A549 (cell line): ENCODE measurements around the gene HMGCLL1. TPM values are rescaled to one million over a fixed set of nuclear protein-coding genes. Genes with fewer than 3 reads are reported as not detected.

Experiments
- ATAC-seq, 2 experiments: fragments of 200-7000 bp in 1 of 2; fragments of >200 bp in 1 of 2; cut with Nextera tagmentation in 1 of 2; cut with Tn5 transposase in 1 of 2; 3 replicates each; pipeline versions ENCODE4 v1.8.0 to v1.9.1; 2018 to 2020; ENCODE audit warnings: mild to moderate bottlenecking in 1 of 2, moderate library complexity in 1 of 2
- CTCF ChIA-PET: fragments of 300-600 bp; sonication (Branson Sonifier 250); formaldehyde crosslinking; extraction: SDS; loops from one replicate; lab custom pipeline; 2021; ENCODE audit warnings: antibody characterized with exemption, inconsistent platforms; lab: Yijun Ruan, JAX
- POLR2A ChIA-PET: fragments of 350-600 bp; formaldehyde crosslinking; extraction: SDS; loops from one replicate; lab custom pipeline; 2021; ENCODE audit warnings: antibody characterized with exemption, inconsistent platforms; lab: Yijun Ruan, JAX
- DNase-seq, 2 experiments: peaks; one replicate each; pipeline versions ENCODE4 v3.0.0 to v3.0.0-alpha.2; 2011 to 2016; ENCODE audit warnings: low read depth in 1 of 2, low spot score in 1 of 2
- FAIRE-seq: peaks from 2 replicates; lab custom pipeline; 2011; peaks lifted over from hg19 to GRCh38; lab: Jason Lieb, UNC
- H3K27ac ChIP-seq, 2 experiments: fragments of >200 bp; sonication (Bioruptor Twin); formaldehyde crosslinking; 3 replicates each; pipeline ENCODE4 v1.5.1; 2016 to 2017
- H3K4me1 ChIP-seq: fragments of >200 bp; sonication (Bioruptor Twin); formaldehyde crosslinking; 3 replicates; pipeline ENCODE4 v1.6.1; 2016
- H3K4me2 ChIP-seq: fragments of >200 bp; sonication (Bioruptor Twin); formaldehyde crosslinking; 3 replicates; pipeline ENCODE4 v1.6.1; 2016
- H3K4me3 ChIP-seq: fragments of >200 bp; sonication (Bioruptor Twin); formaldehyde crosslinking; 3 replicates; pipeline ENCODE4 v1.5.1; 2016
- H3K9me3 ChIP-seq: fragments of >200 bp; sonication (Bioruptor Twin); formaldehyde crosslinking; 3 replicates; pipeline ENCODE4 v1.6.1; 2016
- BHLHE40 ChIP-seq: IDR thresholded peaks from 2 replicates; pipeline ENCODE4 v1.6.1; 2012; ENCODE audit warnings: low read depth, low read length, inconsistent platforms
- CBX8 ChIP-seq: fragments of 200-600 bp; sonication (generic); IDR thresholded peaks from 2 replicates; pipeline ENCODE4 v1.6.1; 2016
- CHD2 ChIP-seq: fragments of 150-350 bp; IDR thresholded peaks from 2 replicates; pipeline ENCODE4 v1.6.1; 2014; ENCODE audit warnings: low read length; ENCODE audit not compliant: partially characterized antibody
- CHD4 ChIP-seq: fragments of 200-600 bp; sonication (generic); IDR thresholded peaks from 2 replicates; pipeline ENCODE4 v1.6.1; 2016; ENCODE audit warnings: antibody characterized with exemption, mild to moderate bottlenecking, borderline replicate concordance
- EP300 ChIP-seq, 2 experiments: fragments of >200 bp; sonication (Bioruptor Twin); formaldehyde crosslinking; IDR thresholded peaks; 2 replicates in 1 of 2; 3 replicates in 1 of 2; pipeline ENCODE4 v1.6.1; 2016 to 2017
- ESRRA ChIP-seq: fragments of 150-350 bp; IDR thresholded peaks from 2 replicates; pipeline ENCODE4 v1.6.1; 2014; ENCODE audit warnings: mild to moderate bottlenecking, low read length, borderline replicate concordance
- FOSB ChIP-seq: fragments of 250-450 bp; sonication (Bioruptor Pico); IDR thresholded peaks from 2 replicates; pipeline ENCODE4 v1.5.0; 2020; ENCODE audit warnings: mild to moderate bottlenecking, moderate library complexity
- GATA3 ChIP-seq: IDR thresholded peaks from 2 replicates; pipeline ENCODE4 v1.6.1; 2012; ENCODE audit warnings: borderline replicate concordance
- HEYL ChIP-seq: fragments of 250-450 bp; sonication (Bioruptor Pico); IDR thresholded peaks from 2 replicates; pipeline ENCODE4 v1.8.0; 2021; ENCODE audit warnings: mild to moderate bottlenecking, moderate library complexity
- HOXB5 ChIP-seq: fragments of 250-450 bp; sonication (Bioruptor Pico); IDR thresholded peaks from 2 replicates; pipeline ENCODE4 v1.5.0; 2020; ENCODE audit warnings: mild to moderate bottlenecking, moderate library complexity
- MAFK ChIP-seq: fragments of 450-650 bp; IDR thresholded peaks from 2 replicates; pipeline ENCODE4 v1.6.1; 2014; ENCODE audit not compliant: partially characterized antibody
- NFE2L2 ChIP-seq: fragments of 150-350 bp; conservative IDR thresholded peaks from 2 replicates; pipeline ENCODE4 v1.6.1; 2014; ENCODE audit warnings: low read length
- RAD21 ChIP-seq, 2 experiments: fragments of >200 bp in 1 of 2; sonication (Bioruptor Twin) in 1 of 2; formaldehyde crosslinking in 1 of 2; IDR thresholded peaks in 1 of 2; conservative IDR thresholded peaks in 1 of 2; 2 replicates in 1 of 2; 3 replicates in 1 of 2; pipeline ENCODE4 v1.6.1; 2012 to 2018; ENCODE audit warnings: inconsistent platforms in 1 of 2
- REST ChIP-seq: fragments of 200-600 bp; sonication (generic); IDR thresholded peaks from 2 replicates; pipeline ENCODE4 v1.6.1; 2016; ENCODE audit warnings: antibody characterized with exemption, mild to moderate bottlenecking, moderate library complexity
- SMC3 ChIP-seq: fragments of >200 bp; sonication (Bioruptor Twin); formaldehyde crosslinking; IDR thresholded peaks from 3 replicates; pipeline ENCODE4 v1.6.1; 2018; ENCODE audit warnings: inconsistent platforms
- USF2 ChIP-seq: fragments of 450-650 bp; IDR thresholded peaks from 2 replicates; pipeline ENCODE4 v1.6.1; 2014; ENCODE audit warnings: antibody characterized with exemption
- ZSCAN20 ChIP-seq: fragments of 250-450 bp; sonication (Bioruptor Pico); IDR thresholded peaks from 2 replicates; pipeline ENCODE4 v1.8.0; 2022; ENCODE audit warnings: mild to moderate bottlenecking, moderate library complexity
- WGBS: methylation state at CpG from one replicate; pipeline ENCODE4 v1.1.6; 2017; ENCODE audit errors: missing lambda C conversion rate; 5-methylcytosine and 5-hydroxymethylcytosine counted together
- polyA plus RNA-seq, 4 experiments: library from polyadenylated mRNA; depleted of rRNA in 3 of 4; stranded (reverse); fragments of >200 nt; fragmentation: RNase III in 1 of 4; extraction: RNeasy Plus Mini Kit Qiagen cat#74134 plus additional on column Dnase treatment in 1 of 4; gene quantifications; 2 replicates in 3 of 4; 3 replicates in 1 of 4; pipeline ENCODE4 v1.2.3, GENCODE V29; 2011 to 2017
- TF ChIP-seq, protein P1 (sequence below): IDR thresholded peaks from 2 replicates; pipeline ENCODE4 v1.6.1; 2012; ENCODE audit warnings: low read depth, borderline replicate concordance
- TF ChIP-seq, protein P2 (sequence below): fragments of 250-450 bp; sonication (Bioruptor Pico); IDR thresholded peaks from 2 replicates; pipeline ENCODE4 v1.5.0; 2021; ENCODE audit warnings: mild to moderate bottlenecking, moderate library complexity, borderline replicate concordance

Gene HMGCLL1
- polyA plus RNA-seq, 2 of the 4 experiments (the other 2 are of a cell fraction) = 0.28 to 0.78 TPM

DNA sequence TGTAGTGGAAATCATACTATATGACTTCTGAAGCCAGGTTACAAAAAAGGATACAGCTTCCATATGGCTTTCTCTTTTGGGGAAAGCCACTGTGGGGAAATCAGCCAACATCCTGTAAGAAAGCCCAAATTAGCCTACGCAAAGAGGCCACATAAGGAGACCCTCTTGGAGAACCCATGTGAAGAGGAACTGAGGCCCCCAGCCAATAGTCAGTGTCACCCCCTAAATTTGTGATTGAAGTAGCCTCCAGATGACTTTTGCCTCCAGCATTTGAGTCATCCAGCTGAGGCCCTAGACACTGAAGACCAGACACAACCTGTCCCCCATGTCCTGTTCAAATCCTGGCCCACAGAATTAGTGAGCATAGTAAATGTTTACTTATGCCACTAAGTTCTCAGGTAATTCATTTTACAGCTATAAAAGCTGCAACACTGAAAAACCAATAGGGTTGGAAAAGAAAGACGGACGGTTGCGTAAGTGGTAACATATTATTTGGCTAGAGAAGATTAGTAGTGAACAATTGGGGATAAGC, 60.4 kb downstream of the HMGCLL1 start:
- CTCF ChIA-PET = interaction anchor here (0.6 to 1.4 kb wide), 3 partner anchors 10 to 133 kb away, joined by 3 to 5 read pairs (median 4); no protein-coding TSS in a partner anchor
- FAIRE-seq = no peak

GRCh38 chr6:55516736-55517135, 62.3 kb downstream of the HMGCLL1 start:
- ChIA-PET CTCF (no interaction called here), POLR2A (no interaction called here)
- H3K9me3 ChIP-seq = no peaks in the 10 kb centered on the region
- ATAC-seq = no peak
- H3K4me2 ChIP-seq = no peak overlapping the region
- H3K4me1 ChIP-seq = no peaks in the 10 kb centered on the region
- TF ChIP-seq CHD4 (no peak), USF2 (no peak), NFE2L2 (no peak), ZSCAN20 (CRISPR knock-in tag) (no peak), RAD21 (conservative IDR thresholded peaks at IDR 0.05 in 1 of 2, IDR thresholded peaks at IDR 0.05 in 1 of 2) (no peak), REST (no peak), CBX8 (no peak), SMC3 (no peak), HEYL (CRISPR knock-in tag) (no peak), EP300 (IDR thresholded peaks at IDR 0.05) (no peak), MAFK (no peak), GATA3 (no peak), HOXB5 (CRISPR knock-in tag) (no peak), CHD2 (no peak), FOSB (CRISPR knock-in tag) (no peak)
- TF ChIP-seq, protein P1, sequence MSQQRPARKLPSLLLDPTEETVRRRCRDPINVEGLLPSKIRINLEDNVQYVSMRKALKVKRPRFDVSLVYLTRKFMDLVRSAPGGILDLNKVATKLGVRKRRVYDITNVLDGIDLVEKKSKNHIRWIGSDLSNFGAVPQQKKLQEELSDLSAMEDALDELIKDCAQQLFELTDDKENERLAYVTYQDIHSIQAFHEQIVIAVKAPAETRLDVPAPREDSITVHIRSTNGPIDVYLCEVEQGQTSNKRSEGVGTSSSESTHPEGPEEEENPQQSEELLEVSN = no peak
- TF ChIP-seq, protein P2, sequence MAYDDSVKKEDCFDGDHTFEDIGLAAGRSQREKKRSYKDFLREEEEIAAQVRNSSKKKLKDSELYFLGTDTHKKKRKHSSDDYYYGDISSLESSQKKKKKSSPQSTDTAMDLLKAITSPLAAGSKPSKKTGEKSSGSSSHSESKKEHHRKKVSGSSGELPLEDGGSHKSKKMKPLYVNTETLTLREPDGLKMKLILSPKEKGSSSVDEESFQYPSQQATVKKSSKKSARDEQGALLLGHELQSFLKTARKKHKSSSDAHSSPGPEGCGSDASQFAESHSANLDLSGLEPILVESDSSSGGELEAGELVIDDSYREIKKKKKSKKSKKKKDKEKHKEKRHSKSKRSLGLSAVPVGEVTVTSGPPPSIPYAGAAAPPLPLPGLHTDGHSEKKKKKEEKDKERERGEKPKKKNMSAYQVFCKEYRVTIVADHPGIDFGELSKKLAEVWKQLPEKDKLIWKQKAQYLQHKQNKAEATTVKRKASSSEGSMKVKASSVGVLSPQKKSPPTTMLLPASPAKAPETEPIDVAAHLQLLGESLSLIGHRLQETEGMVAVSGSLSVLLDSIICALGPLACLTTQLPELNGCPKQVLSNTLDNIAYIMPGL (CRISPR knock-in tag) = no peak
- no peak for FAIRE-seq
- WGBS = 51% methylated on average over 1 of the region's 1 CpG
- H3K4me3 ChIP-seq = no peak overlapping the region
- no peak for DNase-seq
- H3K27ac ChIP-seq = no peak overlapping the region

More for the DNA sequence above, 60.4 kb downstream of the HMGCLL1 start:
- no peak overlapping the region for H3K4me2 ChIP-seq
- H3K27ac ChIP-seq = no peak overlapping the region
- no peak overlapping the region for H3K4me3 ChIP-seq
- no peaks in the 10 kb centered on the region for H3K4me1 ChIP-seq
- POLR2A ChIA-PET = no interaction called here
- WGBS = 92% methylated on average over 4 of the region's 4 CpGs
- no peak for ATAC-seq
- TF ChIP-seq ESRRA (no peak), BHLHE40 (no peak)
- H3K9me3 ChIP-seq = no peaks in the 10 kb centered on the region
- DNase-seq = no peak
